Cardiac fibroblast (primary cell): Measurements from ENCODE around the gene NLGN3.

Source experiments
- DNase-seq, 2 donors: peaks; one replicate each; pipeline versions ENCODE4 v3.0.0 to v3.0.0-alpha.2; 2010; ENCODE audit warnings: low read depth in 2 of 2
- H3K4me3 ChIP-seq, 2 donors: replicated peaks in 1 of 2; 1 replicate in 1 of 2; 2 replicates in 1 of 2; pipeline ENCODE4 v1.5.1; 2011; ENCODE audit warnings: low read depth in 2 of 2, low read length in 2 of 2, mild to moderate bottlenecking in 2 of 2, moderate library complexity in 1 of 2
- CTCF ChIP-seq: IDR thresholded peaks from one replicate; pipeline ENCODE4 v1.5.1; 2011; ENCODE audit warnings: low read depth, mild to moderate bottlenecking, low read length, inconsistent platforms

NLGN3 gene

GRCh38 chrX:71144651-71145050 lies at the start of gene NLGN3:
TSS of gene NLGN3 (plus strand) at chrX:71144841. CDS start at chrX:71147750, 2,909 bp downstream.
- no peak for TF ChIP-seq CTCF
- no peak within 1 kb of the TSS for H3K4me3 ChIP-seq
- no peak for DNase-seq

GRCh38 chrX:71095033-71095432 lies 49.6 kb upstream of the NLGN3 start:
- DNase-seq = no peak
- no peak for TF ChIP-seq CTCF
- peak overlapping the region; percentile 57 to 61 for H3K4me3 ChIP-seq

GRCh38 chrX:71095555-71095980 lies 49.1 kb upstream of the NLGN3 start, which contains the start of gene FOXO4:
TSS of gene FOXO4 (plus strand) at chrX:71095851. CDS start at chrX:71096529, 678 bp downstream.
- DNase-seq = peak; percentile 83 to 91
- H3K4me3 ChIP-seq = peak within 1 kb of the TSS; percentile 57 to 61
- TF ChIP-seq CTCF = no peak

GRCh38 chrX:71095981-71096759 lies 48.5 kb upstream of the NLGN3 start:
- DNase-seq = no peak
- peak overlapping the region; percentile 57 to 61 for H3K4me3 ChIP-seq
- no peak for TF ChIP-seq CTCF

- peak overlapping the region; percentile 57 to 61 for H3K4me3 ChIP-seq
- TF ChIP-seq CTCF = no peak
- no peak for DNase-seq
These were observed 47.9 kb upstream of the NLGN3 start for GRCh38 chrX:71096760-71097032.

GRCh38 chrX:71098302-71098701 lies 46.3 kb upstream of the NLGN3 start:
- peak; percentile 45 to 63 for DNase-seq
- H3K4me3 ChIP-seq = no peak overlapping the region
- peak; percentile 40 for TF ChIP-seq CTCF

GRCh38 chrX:71098951-71099506 lies 45.6 kb upstream of the NLGN3 start:
- H3K4me3 ChIP-seq = no peak overlapping the region
- TF ChIP-seq CTCF = no peak
- DNase-seq = no peak
